Endothelial cell of umbilical vein (primary cell): Measurements from ENCODE around the gene FAM120A. TPM values are rescaled to one million over a fixed set of nuclear protein-coding genes. Genes with fewer than 3 reads are reported as not detected.

ENCODE experiments used
- BruUV-seq: library from RNA; stranded (reverse); fragments of 400-500 nt; replicated peaks from 2 replicates; lab custom pipeline; 2021; lab: Mats Ljungman, UMichigan
- CTCF ChIA-PET: fragments of 300-600, 350-600 bp; sonication (Branson Sonifier 250); formaldehyde crosslinking; loops from one replicate; lab custom pipeline; 2021; ENCODE audit warnings: antibody characterized with exemption, inconsistent platforms; lab: Charles Lee
- POLR2A ChIA-PET: fragments of 300-600, 350-600 bp; sonication (Branson Sonifier 250); formaldehyde crosslinking; loops from one replicate; lab custom pipeline; 2021; ENCODE audit warnings: antibody characterized with exemption, inconsistent platforms; lab: Charles Lee
- DNase-seq: peaks from one replicate; pipeline ENCODE4 v3.0.0-alpha.2; 2011; ENCODE audit warnings: low read depth, low spot score
- FAIRE-seq: peaks from 2 replicates; lab custom pipeline; 2011; peaks lifted over from hg19 to GRCh38; lab: Jason Lieb, UNC
- H2AFZ ChIP-seq: 2 replicates; pipeline ENCODE4 v1.6.0; 2012; ENCODE audit warnings: low read depth, low read length, control low read depth, inconsistent platforms
- H3K27ac ChIP-seq: 2 replicates; pipeline ENCODE4 v1.5.1; 2011; ENCODE audit warnings: low read depth, mild to moderate bottlenecking, control low read depth, low read length, moderate library complexity; ENCODE audit not compliant: insufficient read depth
- H3K27me3 ChIP-seq, 2 experiments: 2 replicates each; pipeline versions ENCODE4 v1.6.0 to v1.6.1; 2011; ENCODE audit warnings: low read length in 2 of 2, mixed read lengths in 1 of 2; ENCODE audit not compliant: control insufficient read depth in 2 of 2, insufficient read depth in 2 of 2
- H3K36me3 ChIP-seq, 2 experiments: 2 replicates in 1 of 2; 3 replicates in 1 of 2; pipeline ENCODE4 v1.5.1; 2011; ENCODE audit warnings: low read length in 2 of 2, mild to moderate bottlenecking in 1 of 2, moderate library complexity in 1 of 2; ENCODE audit not compliant: control insufficient read depth in 2 of 2, insufficient read depth in 2 of 2; ENCODE audit errors: extremely low read depth in 1 of 2
- H3K4me1 ChIP-seq: 3 replicates; pipeline ENCODE4 v1.5.1; 2011; ENCODE audit warnings: mild to moderate bottlenecking, low read length; ENCODE audit not compliant: control insufficient read depth, insufficient read depth; ENCODE audit errors: extremely low read depth
- H3K4me2 ChIP-seq: 2 replicates; pipeline ENCODE4 v1.6.1; 2011; ENCODE audit warnings: low read length, control low read depth, mixed read lengths; ENCODE audit not compliant: insufficient read depth
- H3K4me3 ChIP-seq, 3 experiments: fragments of 200-600 bp in 1 of 3; sonication (generic), shearing (Covaris generic) in 1 of 3; replicated peaks in 1 of 3; 2 replicates each; pipeline ENCODE4 v1.5.1; 2011 to 2016; ENCODE audit warnings: control low read depth in 3 of 3, low read length in 3 of 3, mild to moderate bottlenecking in 2 of 3, inconsistent platforms in 1 of 3, low read depth in 1 of 3, moderate library complexity in 1 of 3; ENCODE audit not compliant: insufficient read depth in 1 of 3
- H3K79me2 ChIP-seq: 2 replicates; pipeline ENCODE4 v1.6.0; 2012; ENCODE audit warnings: low read length, inconsistent platforms; ENCODE audit not compliant: control insufficient read depth, insufficient read depth
- H3K9ac ChIP-seq: replicated peaks from 2 replicates; pipeline ENCODE3; 2011; ENCODE audit warnings: low read length, control low read depth; ENCODE audit not compliant: insufficient read depth; ENCODE audit errors: extremely low read depth
- H3K9me1 ChIP-seq: replicated peaks from 3 replicates; pipeline ENCODE4 v1.6.0; 2011; ENCODE audit warnings: mild to moderate bottlenecking, low read length; ENCODE audit not compliant: control insufficient read depth, insufficient read depth; ENCODE audit errors: extremely low read depth
- H3K9me3 ChIP-seq: replicated peaks from 2 replicates; pipeline ENCODE4 v1.5.1; 2012; ENCODE audit warnings: low read length, inconsistent platforms; ENCODE audit not compliant: control insufficient read depth, insufficient read depth
- H4K20me1 ChIP-seq: replicated peaks from 2 replicates; pipeline ENCODE3; 2011; ENCODE audit warnings: mild to moderate bottlenecking, low read length; ENCODE audit not compliant: control insufficient read depth, insufficient read depth; ENCODE audit errors: extremely low read depth
- CTCF ChIP-seq, 2 donors: IDR thresholded peaks; 1 replicate in 1 of 2; 2 replicates in 1 of 2; pipeline ENCODE4 v1.5.1; 2011; ENCODE audit warnings: low read length in 2 of 2, mild to moderate bottlenecking in 2 of 2, moderate library complexity in 2 of 2, control low read depth in 1 of 2, inconsistent platforms in 1 of 2, low read depth in 1 of 2; ENCODE audit not compliant: insufficient read depth in 1 of 2; ENCODE audit errors: extremely low read depth in 1 of 2
- EZH2 ChIP-seq: IDR thresholded peaks from 2 replicates; pipeline ENCODE4 v1.6.1; 2012; ENCODE audit warnings: borderline replicate concordance, low read depth, mild to moderate bottlenecking, moderate library complexity, low read length, inconsistent platforms; ENCODE audit not compliant: severe bottlenecking
- FOS ChIP-seq: IDR thresholded peaks from 2 replicates; pipeline ENCODE4 v1.6.1; 2011; ENCODE audit warnings: mild to moderate bottlenecking, low read length, moderate library complexity, borderline replicate concordance; ENCODE audit not compliant: insufficient read depth
- GATA2 ChIP-seq: IDR thresholded peaks from 2 replicates; pipeline ENCODE4 v1.7.0; 2011; ENCODE audit warnings: low read depth, mild to moderate bottlenecking, moderate library complexity, mixed read lengths, low read length; ENCODE audit not compliant: insufficient read length, insufficient read depth
- JUN ChIP-seq: IDR thresholded peaks from 2 replicates; pipeline ENCODE4 v1.6.1; 2011; ENCODE audit warnings: borderline replicate concordance, low read depth; ENCODE audit not compliant: insufficient read length, insufficient read depth
- MAX ChIP-seq: IDR thresholded peaks from 2 replicates; pipeline ENCODE4 v1.6.1; 2011; ENCODE audit not compliant: insufficient read depth, insufficient read length
- MYC ChIP-seq: IDR thresholded peaks from one replicate; pipeline ENCODE4 v1.6.1; 2011; ENCODE audit warnings: mild to moderate bottlenecking, low read depth, low read length
- POLR2A ChIP-seq: IDR thresholded peaks from 2 replicates; pipeline ENCODE4 v1.6.1; 2012; ENCODE audit warnings: low read depth, mild to moderate bottlenecking, control low read depth, low read length
- POLR2AphosphoS5 ChIP-seq: IDR thresholded peaks from 2 replicates; pipeline ENCODE4 v1.6.1; 2012; ENCODE audit warnings: low read depth, mild to moderate bottlenecking, control low read depth, low read length, moderate library complexity; ENCODE audit not compliant: insufficient read depth
- dilution Hi-C: fragments of 300-500 bp; cut with MboI; formaldehyde crosslinking; loops from one replicate; pipeline ENCODE4 v1.15.0; 2019; ENCODE audit warnings: low sequenced_read_pairs; ENCODE audit not compliant: extremely low pct_ligation_motif_present
- intact Hi-C: fragments of 100-400 bp; cut with micrococcal nuclease; formaldehyde crosslinking; loops from one replicate; pipeline ENCODE4 v1.10.0; 2022
- polyA plus RNA-seq, 4 experiments: library from polyadenylated mRNA; depleted of rRNA in 3 of 4; stranded (reverse) in 3 of 4; unstranded in 1 of 4; fragments of >200 nt; gene quantifications; 2 replicates each; pipeline versions ENCODE4 v1.2.1 to v1.2.3, GENCODE V29; 2011 to 2012; ENCODE audit warnings: missing spikeins in 1 of 4
- total RNA-seq: library from RNA; stranded (reverse); gene quantifications from 2 replicates; pipeline ENCODE4 v1.2.3, GENCODE V29; 2021

Gene FAM120A
- total and polyA plus RNA-seq, 2 donors (not counting 3 experiments of a cell fraction or from before 2014, with no cell fraction given) = 66.8 to 126 TPM

GRCh38 chr9:93480728-93481324, 29.3 kb downstream of the FAM120A start:
- ChIA-PET CTCF (interaction anchor here (0.8 to 1.3 kb wide), 5 partner anchors 11 to 86 kb away, joined by 3 to 4 read pairs (median 3); partner anchors contain the start of gene FAM120AOS), POLR2A (no interaction called here)
- no peak overlapping the region for H2AFZ ChIP-seq
- H3K79me2 ChIP-seq = peaks cover 77% of the 10 kb centered on the region
- no peak for TF ChIP-seq POLR2A
- no peak for TF ChIP-seq FOS
- TF ChIP-seq JUN = no peak
- no peak for TF ChIP-seq MAX
- no peak for TF ChIP-seq POLR2AphosphoS5
- TF ChIP-seq MYC = no peak
- TF ChIP-seq CTCF (IDR thresholded peaks at IDR 0.05; ENCODE audit: extremely low read depth in 1 of 2, insufficient read depth in 1 of 2, low read depth in 1 of 2, low read length in 2 of 2) = no peak
- no peak for TF ChIP-seq EZH2
- no peak for TF ChIP-seq GATA2
- H3K9me3 ChIP-seq = no peaks in the 10 kb centered on the region
- peaks cover 2% of the 10 kb centered on the region for H3K4me1 ChIP-seq
- no peak overlapping the region for H3K4me3 ChIP-seq
- H3K27me3 ChIP-seq = no peaks in the 10 kb centered on the region
- H4K20me1 ChIP-seq = no peaks in the 10 kb centered on the region
- DNase-seq (no peak), FAIRE-seq (no peak)
- dilution Hi-C loops = no loop called here
- no peak overlapping the region for H3K27ac ChIP-seq
- H3K9ac ChIP-seq = no peak overlapping the region
- H3K36me3 ChIP-seq = peaks cover 5 to 7% of the 10 kb centered on the region in 2 experiments
- no peak overlapping the region for H3K4me2 ChIP-seq
- no TSS peak for BruUV-seq
- intact Hi-C loops = no loop called here
- H3K9me1 ChIP-seq = no peaks in the 10 kb centered on the region
